HL-60 (cell line): Measurements from ENCODE around the gene SLC6A13.

Experiments
- GABPA ChIP-seq: IDR thresholded peaks from 2 replicates; pipeline ENCODE4 v1.6.1; 2012; ENCODE audit warnings: low read depth
- TF ChIP-seq, protein P1 (sequence below): IDR thresholded peaks from one replicate; pipeline ENCODE4 v1.5.1; 2011; ENCODE audit warnings: low read length, control low read depth, inconsistent platforms; ENCODE audit not compliant: insufficient read depth

DNA sequence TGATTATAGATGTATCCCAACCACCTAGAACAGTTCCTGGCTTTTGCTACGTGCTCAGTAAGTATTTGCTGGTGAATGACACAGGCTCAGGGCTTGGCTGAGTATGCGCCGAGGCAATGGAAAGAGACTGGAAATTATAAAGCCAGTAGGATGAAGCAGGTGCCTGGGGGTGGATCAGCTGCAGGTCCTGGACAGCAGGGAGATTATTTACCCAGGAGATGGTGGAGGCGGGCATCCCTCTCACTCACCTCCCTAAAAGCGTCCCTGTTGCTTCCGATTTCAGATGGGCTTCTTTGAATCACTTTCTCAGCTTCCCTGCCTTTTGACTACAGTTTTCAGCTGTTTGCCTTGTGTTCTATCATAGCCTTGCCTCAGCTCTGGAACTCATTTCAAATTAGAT lies 6.4 kb downstream of the SLC6A13 start:
- TF ChIP-seq, protein P1, sequence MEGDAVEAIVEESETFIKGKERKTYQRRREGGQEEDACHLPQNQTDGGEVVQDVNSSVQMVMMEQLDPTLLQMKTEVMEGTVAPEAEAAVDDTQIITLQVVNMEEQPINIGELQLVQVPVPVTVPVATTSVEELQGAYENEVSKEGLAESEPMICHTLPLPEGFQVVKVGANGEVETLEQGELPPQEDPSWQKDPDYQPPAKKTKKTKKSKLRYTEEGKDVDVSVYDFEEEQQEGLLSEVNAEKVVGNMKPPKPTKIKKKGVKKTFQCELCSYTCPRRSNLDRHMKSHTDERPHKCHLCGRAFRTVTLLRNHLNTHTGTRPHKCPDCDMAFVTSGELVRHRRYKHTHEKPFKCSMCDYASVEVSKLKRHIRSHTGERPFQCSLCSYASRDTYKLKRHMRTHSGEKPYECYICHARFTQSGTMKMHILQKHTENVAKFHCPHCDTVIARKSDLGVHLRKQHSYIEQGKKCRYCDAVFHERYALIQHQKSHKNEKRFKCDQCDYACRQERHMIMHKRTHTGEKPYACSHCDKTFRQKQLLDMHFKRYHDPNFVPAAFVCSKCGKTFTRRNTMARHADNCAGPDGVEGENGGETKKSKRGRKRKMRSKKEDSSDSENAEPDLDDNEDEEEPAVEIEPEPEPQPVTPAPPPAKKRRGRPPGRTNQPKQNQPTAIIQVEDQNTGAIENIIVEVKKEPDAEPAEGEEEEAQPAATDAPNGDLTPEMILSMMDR, result no peak
- TF ChIP-seq GABPA, result no peak
